Ovary (tissue), 3 donors: ENCODE results near the gene IL1RAPL2.

Source experiments
- CTCF ChIP-seq, 3 donors: fragments of 450-650 bp in 2 of 3; fragments of 200-600 bp in 1 of 3; IDR thresholded peaks; one replicate each; pipeline versions ENCODE4 v1.5.1 to v1.8.0; 2016 to 2022; ENCODE audit warnings: antibody characterized with exemption in 3 of 3, mild to moderate bottlenecking in 1 of 3
- EP300 ChIP-seq: sonication (generic); formaldehyde crosslinking; IDR thresholded peaks from one replicate; pipeline ENCODE4 v1.6.1; 2017; ENCODE audit warnings: antibody characterized with exemption
- POLR2A ChIP-seq: fragments of 450-650 bp; IDR thresholded peaks from one replicate; pipeline ENCODE4 v1.6.1; 2017; ENCODE audit warnings: antibody characterized with exemption, mild to moderate bottlenecking, moderate library complexity
- donor health status: DM: no; HTN: no; CAD: no.

DNA sequence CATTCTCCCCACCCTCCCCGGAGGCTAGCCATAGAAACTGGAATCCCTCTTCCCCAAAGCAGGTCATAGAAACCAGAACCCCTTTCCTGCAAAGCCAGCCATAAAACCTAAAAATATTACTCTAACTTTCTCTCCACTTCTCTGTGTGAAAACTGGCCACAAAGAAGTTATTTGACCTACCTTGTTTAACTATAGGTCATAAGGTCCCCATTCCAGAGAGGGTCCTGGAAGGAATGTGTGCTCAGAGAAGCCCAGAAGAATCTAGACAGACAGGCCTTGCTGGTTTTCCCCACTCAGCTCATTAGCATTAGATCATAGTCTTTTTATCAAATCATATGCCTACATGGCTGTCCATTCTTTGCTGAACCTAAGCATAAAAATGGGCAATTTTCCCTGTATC lies 707.3 kb downstream of the IL1RAPL2 start:
- TF ChIP-seq CTCF (IDR thresholded peaks at IDR 0.05) (no peak), POLR2A (no peak), EP300 (no peak)
